HG02938 (cell line): Measurements from ENCODE around the gene OR9K2.
"Not testable (repeated sequence)": the region's sequence is repeated elsewhere in the genome, so short reads cannot be mapped to it uniquely, and the experiment has no call there.

Experiments used
- ATAC-seq: cut with Tn5 transposase; IDR thresholded peaks from one replicate; pipeline ENCODE4 v1.9.1; 2021; ENCODE audit warnings: mild to moderate bottlenecking, moderate library complexity; ENCODE audit not compliant: unreplicated experiment

Gene OR9K2

GRCh38 chr12:55126106-55126505 is at the start of gene OR9K2:
Gene OR9K2, plus strand, starts transcription at chr12:55126406. Its CDS starts 3,429 bp downstream, at chr12:55129835.
- no peak for ATAC-seq

GRCh38 chr12:55092579-55092978 is 33.6 kb upstream of the OR9K2 start:
- no peak for ATAC-seq

GRCh38 chr12:55112378-55112875 is 13.8 kb upstream of the OR9K2 start:
- no peak for ATAC-seq

- no peak for ATAC-seq
These were observed 10.1 kb upstream of the OR9K2 start for GRCh38 chr12:55116152-55116551.

- no peak for ATAC-seq
These were observed 6.6 kb downstream of the OR9K2 start for GRCh38 chr12:55132816-55133215.

- ATAC-seq = no peak
These were observed 16.7 kb downstream of the OR9K2 start for GRCh38 chr12:55142669-55143565.

GRCh38 chr12:55143566-55143870 is 17.3 kb downstream of the OR9K2 start:
- no peak for ATAC-seq

- not testable (repeated sequence) for ATAC-seq
These were observed 40.9 kb downstream of the OR9K2 start for GRCh38 chr12:55167010-55167640.

GRCh38 chr12:55171445-55171844 is 45.2 kb downstream of the OR9K2 start:
- ATAC-seq = no peak

- not testable (repeated sequence) for ATAC-seq
These were observed 45.6 kb downstream of the OR9K2 start for GRCh38 chr12:55171846-55172245.

- no peak for ATAC-seq
These were observed 46.5 kb downstream of the OR9K2 start for GRCh38 chr12:55172686-55173085.

GRCh38 chr12:55173456-55173855 is 47.2 kb downstream of the OR9K2 start:
- ATAC-seq = no peak
